PC-9 (cell line): ENCODE results near the gene C1QL2.

Experiments used
- EZH2 ChIP-seq: fragments of 200-600 bp; sonication (generic); IDR thresholded peaks from 2 replicates; pipeline ENCODE4 v1.8.0; 2017; ENCODE audit warnings: antibody characterized with exemption, low read depth
- TF ChIP-seq, protein P1 (sequence below): fragments of 200-600 bp; sonication (generic); conservative IDR thresholded peaks from 2 replicates; pipeline ENCODE4 v1.6.1; 2017; ENCODE audit warnings: mixed run types, antibody characterized with exemption, mild to moderate bottlenecking, moderate library complexity

GRCh38 chr2:119202610-119203310, 44.2 kb upstream of the C1QL2 start:
- TF ChIP-seq, protein P1, sequence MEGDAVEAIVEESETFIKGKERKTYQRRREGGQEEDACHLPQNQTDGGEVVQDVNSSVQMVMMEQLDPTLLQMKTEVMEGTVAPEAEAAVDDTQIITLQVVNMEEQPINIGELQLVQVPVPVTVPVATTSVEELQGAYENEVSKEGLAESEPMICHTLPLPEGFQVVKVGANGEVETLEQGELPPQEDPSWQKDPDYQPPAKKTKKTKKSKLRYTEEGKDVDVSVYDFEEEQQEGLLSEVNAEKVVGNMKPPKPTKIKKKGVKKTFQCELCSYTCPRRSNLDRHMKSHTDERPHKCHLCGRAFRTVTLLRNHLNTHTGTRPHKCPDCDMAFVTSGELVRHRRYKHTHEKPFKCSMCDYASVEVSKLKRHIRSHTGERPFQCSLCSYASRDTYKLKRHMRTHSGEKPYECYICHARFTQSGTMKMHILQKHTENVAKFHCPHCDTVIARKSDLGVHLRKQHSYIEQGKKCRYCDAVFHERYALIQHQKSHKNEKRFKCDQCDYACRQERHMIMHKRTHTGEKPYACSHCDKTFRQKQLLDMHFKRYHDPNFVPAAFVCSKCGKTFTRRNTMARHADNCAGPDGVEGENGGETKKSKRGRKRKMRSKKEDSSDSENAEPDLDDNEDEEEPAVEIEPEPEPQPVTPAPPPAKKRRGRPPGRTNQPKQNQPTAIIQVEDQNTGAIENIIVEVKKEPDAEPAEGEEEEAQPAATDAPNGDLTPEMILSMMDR = no peak
- no peak for TF ChIP-seq EZH2
